IMR-90 (cell line): ENCODE results near the gene TACC2. TPM values are rescaled to one million over a fixed set of nuclear protein-coding genes. Genes with fewer than 3 reads are reported as not detected.
"Not testable (repeated sequence)": the region's sequence is repeated elsewhere in the genome, so short reads cannot be mapped to it uniquely, and the experiment has no call there.

Experiments used
- ATAC-seq: fragments of 200-7000 bp; cut with Tn5 transposase; 2 replicates; pipeline ENCODE4 v1.9.1; 2020; ENCODE audit warnings: low read depth, mild to moderate bottlenecking, moderate library complexity
- BruUV-seq: library from RNA; stranded (reverse); fragments of 400-500 nt; replicated peaks from 2 replicates; lab custom pipeline; 2021; lab: Mats Ljungman, UMichigan
- CTCF ChIA-PET: fragments of 300-600 bp; formaldehyde crosslinking; extraction: SDS; loops from one replicate; lab custom pipeline; 2021; ENCODE audit warnings: antibody characterized with exemption; lab: Yijun Ruan, JAX
- POLR2A ChIA-PET: fragments of 300-600 bp; sonication (Branson Sonifier 250); formaldehyde crosslinking; loops from one replicate; lab custom pipeline; 2022; ENCODE audit warnings: antibody characterized with exemption; ENCODE audit not compliant: unreplicated experiment; lab: Charles Lee
- DNase-seq: peaks from one replicate; pipeline ENCODE4 v3.0.0; 2013
- H2AFZ ChIP-seq: replicated peaks from 2 replicates; pipeline ENCODE3; 2013; ENCODE audit warnings: low read length, mild to moderate bottlenecking; ENCODE audit not compliant: poor library complexity
- H2AK5ac ChIP-seq: 2 replicates; pipeline ENCODE4 v1.6.1; 2013; ENCODE audit warnings: low read depth, low read length, inconsistent platforms
- H2AK9ac ChIP-seq: replicated peaks from 2 replicates; pipeline ENCODE3; 2013; ENCODE audit warnings: mild to moderate bottlenecking, low read depth, low read length, moderate library complexity; ENCODE audit not compliant: poor library complexity
- H2BK120ac ChIP-seq: 2 replicates; pipeline ENCODE4 v1.6.1; 2013; ENCODE audit warnings: low read depth, low read length, inconsistent platforms
- H2BK15ac ChIP-seq: 3 replicates; pipeline ENCODE4 v1.6.1; 2013; ENCODE audit warnings: low read depth, low read length, inconsistent platforms
- H2BK20ac ChIP-seq: 2 replicates; pipeline ENCODE4 v1.6.1; 2013; ENCODE audit warnings: low read depth, mild to moderate bottlenecking, inconsistent platforms, low read length, moderate library complexity
- H2BK5ac ChIP-seq: 2 replicates; pipeline ENCODE4 v1.6.1; 2013; ENCODE audit warnings: mild to moderate bottlenecking, low read depth, low read length, inconsistent platforms; ENCODE audit not compliant: poor library complexity, severe bottlenecking
- H3K14ac ChIP-seq: replicated peaks from 2 replicates; pipeline ENCODE4 v1.6.1; 2013; ENCODE audit warnings: low read depth, low read length, inconsistent platforms
- H3K18ac ChIP-seq: 2 replicates; pipeline ENCODE4 v1.6.1; 2013; ENCODE audit warnings: low read depth, low read length, control low read depth
- H3K23ac ChIP-seq: 2 replicates; pipeline ENCODE4 v1.6.1; 2013; ENCODE audit warnings: low read depth, low read length, inconsistent platforms
- H3K27ac ChIP-seq: 2 replicates; pipeline ENCODE4 v1.5.1; 2013; ENCODE audit warnings: mild to moderate bottlenecking, control low read depth, low read length; ENCODE audit not compliant: insufficient read depth
- H3K27me3 ChIP-seq: 2 replicates; pipeline ENCODE4 v1.6.1; 2013; ENCODE audit warnings: low read length; ENCODE audit not compliant: control insufficient read depth, insufficient read depth
- H3K36me3 ChIP-seq: 2 replicates; pipeline ENCODE4 v1.6.1; 2013; ENCODE audit warnings: low read length, mixed read lengths; ENCODE audit not compliant: control insufficient read depth, insufficient read depth
- H3K4ac ChIP-seq: 2 replicates; pipeline ENCODE4 v1.6.1; 2013; ENCODE audit warnings: low read depth, low read length, inconsistent platforms
- H3K4me1 ChIP-seq: 2 replicates; pipeline ENCODE4 v1.6.1; 2013; ENCODE audit warnings: low read length, mixed read lengths; ENCODE audit not compliant: control insufficient read depth, insufficient read depth
- H3K4me2 ChIP-seq: 2 replicates; pipeline ENCODE4 v1.6.1; 2013; ENCODE audit warnings: low read depth, mild to moderate bottlenecking, control low read depth, low read length, moderate library complexity
- H3K4me3 ChIP-seq: 2 replicates; pipeline ENCODE4 v1.5.1; 2013; ENCODE audit warnings: low read depth, mild to moderate bottlenecking, control low read depth, low read length, moderate library complexity; ENCODE audit not compliant: insufficient read depth
- H3K56ac ChIP-seq: 2 replicates; pipeline ENCODE4 v1.6.1; 2013; ENCODE audit warnings: low read length, inconsistent platforms; ENCODE audit not compliant: insufficient read depth; ENCODE audit errors: extremely low read depth
- H3K79me1 ChIP-seq, 2 experiments: 2 replicates each; pipeline ENCODE4 v1.6.1; 2013; ENCODE audit warnings: low read length in 2 of 2, inconsistent platforms in 1 of 2, low read depth in 1 of 2
- H3K9ac ChIP-seq: 2 replicates; pipeline ENCODE4 v1.6.1; 2013; ENCODE audit warnings: low read depth, low read length, control low read depth
- H3K9me1 ChIP-seq: 2 replicates; pipeline ENCODE4 v1.6.1; 2013; ENCODE audit warnings: low read length, inconsistent platforms; ENCODE audit not compliant: insufficient read depth
- H3K9me3 ChIP-seq: 2 replicates; pipeline ENCODE4 v1.6.1; 2013; ENCODE audit warnings: low read length; ENCODE audit not compliant: control insufficient read depth, insufficient read depth
- H4K20me1 ChIP-seq: 2 replicates; pipeline ENCODE4 v1.6.1; 2013; ENCODE audit warnings: low read length, inconsistent platforms; ENCODE audit not compliant: insufficient read depth
- H4K5ac ChIP-seq: 2 replicates; pipeline ENCODE4 v1.6.1; 2013; ENCODE audit warnings: mild to moderate bottlenecking, low read depth, low read length, control low read depth
- H4K8ac ChIP-seq, 2 experiments: 2 replicates each; pipeline ENCODE4 v1.6.1; 2013; ENCODE audit warnings: low read depth in 2 of 2, low read length in 2 of 2, control low read depth in 1 of 2, inconsistent platforms in 1 of 2
- H4K91ac ChIP-seq: 2 replicates; pipeline ENCODE4 v1.6.1; 2013; ENCODE audit warnings: low read depth, low read length, inconsistent platforms; ENCODE audit not compliant: insufficient read depth
- WGBS, 2 experiments: methylation state at CpG; one replicate each; pipeline versions ENCODE4 v1.1.5 to v1.1.7; 2013; ENCODE audit warnings: missing lambda C conversion rate in 2 of 2; ENCODE audit not compliant: insufficient read length in 1 of 2; ENCODE audit errors: extremely low coverage in 2 of 2; 5-methylcytosine and 5-hydroxymethylcytosine counted together
- dilution Hi-C: fragments of 300-500 bp; cut with HindIII; formaldehyde crosslinking; loops from one replicate; pipeline ENCODE4 v1.14.3; 2018; ENCODE audit warnings: low sequenced_read_pairs; ENCODE audit not compliant: unreplicated experiment
- in situ Hi-C: fragments of 300-500 bp; cut with MboI; formaldehyde crosslinking; loops from 3 replicates; pipeline ENCODE4 v1.14.3; 2019; ENCODE audit warnings: low sequenced_read_pairs, inconsistent platforms, mixed read lengths
- intact Hi-C: fragments of 100-400 bp; cut with micrococcal nuclease; formaldehyde crosslinking; loops from 2 replicates; pipeline ENCODE4 v1.10.0; 2022
- polyA plus RNA-seq, 3 experiments: library from polyadenylated mRNA; depleted of rRNA; stranded (reverse); fragments of >200 nt; gene quantifications; 2 replicates each; pipeline ENCODE4 v1.2.3, GENCODE V29; 2012; ENCODE audit warnings: low replicate concordance in 1 of 3
- total RNA-seq: library from RNA; depleted of rRNA; stranded (reverse); fragments of >200 nt; gene quantifications from 2 replicates; pipeline ENCODE4 v1.2.3, GENCODE V29; 2012

TACC2 gene
- total and polyA plus RNA-seq, 2 of the 4 experiments (the other 2 are of a cell fraction): 2.9 to 15.4 TPM

GRCh38 chr10:121969086-121969485, 19.9 kb upstream of the TACC2 start:
- H3K18ac ChIP-seq, H3K23ac ChIP-seq, ATAC-seq, H4K5ac ChIP-seq, H3K27ac ChIP-seq, H2BK15ac ChIP-seq, H2BK20ac ChIP-seq, H3K9me3 ChIP-seq, H2BK120ac ChIP-seq, H3K9me1 ChIP-seq, H2AFZ ChIP-seq, H3K14ac ChIP-seq, H3K79me1 ChIP-seq, POLR2A ChIA-PET, H3K4me3 ChIP-seq, DNase-seq, H4K91ac ChIP-seq, H2BK5ac ChIP-seq, H3K4ac ChIP-seq, in situ Hi-C loops, H4K8ac ChIP-seq, H3K4me2 ChIP-seq, H3K56ac ChIP-seq, intact Hi-C loops, H2AK9ac ChIP-seq, H4K20me1 ChIP-seq, H3K27me3 ChIP-seq, H3K9ac ChIP-seq, H3K4me1 ChIP-seq, BruUV-seq, H2AK5ac ChIP-seq, dilution Hi-C loops: not testable (repeated sequence)
- peaks cover 16% of the 10 kb centered on the region for H3K36me3 ChIP-seq
- CTCF ChIA-PET: interaction anchor here (1.0 kb wide), 1 partner anchor 85 kb away, joined by 3 read pairs; no protein-coding TSS in a partner anchor
- whole genome bisulfite sequencing, 2 experiments: no CpG with 5 or more reads among the region's 8 CpGs
